KMS-11 (cell line): ENCODE results near the gene RDX.

ENCODE experiments used
- H2AFZ ChIP-seq: fragments of 200-600 bp; sonication (generic); 2 replicates; pipeline ENCODE4 v1.6.1; 2016; ENCODE audit warnings: antibody characterized with exemption, mixed run types, low read depth
- H3K27ac ChIP-seq: fragments of 200-600 bp; sonication (generic); 2 replicates; pipeline ENCODE4 v1.6.1; 2016; ENCODE audit warnings: mild to moderate bottlenecking, mixed run types
- H3K27me3 ChIP-seq: fragments of 200-600 bp; sonication (generic); 2 replicates; pipeline ENCODE4 v1.6.1; 2017; ENCODE audit warnings: mild to moderate bottlenecking, low read depth, mixed run types, moderate library complexity; ENCODE audit not compliant: insufficient read depth
- H3K36me3 ChIP-seq: fragments of 200-600 bp; sonication (generic); 2 replicates; pipeline ENCODE4 v1.6.1; 2017; ENCODE audit warnings: mild to moderate bottlenecking, mixed run types; ENCODE audit not compliant: insufficient read depth
- H3K4me1 ChIP-seq: fragments of 200-600 bp; sonication (generic); 2 replicates; pipeline ENCODE4 v1.6.1; 2016; ENCODE audit warnings: mild to moderate bottlenecking, low read depth, mixed run types; ENCODE audit not compliant: poor library complexity, severe bottlenecking
- H3K4me2 ChIP-seq: fragments of 200-600 bp; sonication (generic); 2 replicates; pipeline ENCODE4 v1.7.0; 2016; ENCODE audit warnings: mild to moderate bottlenecking, mixed run types
- H3K4me3 ChIP-seq: fragments of 200-600 bp; sonication (generic); IDR thresholded peaks from 2 replicates; pipeline ENCODE4 v1.6.1; 2017; ENCODE audit warnings: low read depth, low read length, mixed read lengths; ENCODE audit not compliant: insufficient read depth
- H3K79me2 ChIP-seq: fragments of 200-600 bp; sonication (generic); 2 replicates; pipeline ENCODE4 v1.6.1; 2016; ENCODE audit warnings: low read depth, mixed run types; ENCODE audit not compliant: insufficient read depth
- H3K9ac ChIP-seq: fragments of 200-600 bp; sonication (generic); 2 replicates; pipeline ENCODE4 v1.6.1; 2016; ENCODE audit warnings: mild to moderate bottlenecking, mixed run types
- H4K20me1 ChIP-seq: fragments of 200-600 bp; sonication (generic); 2 replicates; pipeline ENCODE4 v1.6.1; 2016; ENCODE audit warnings: mild to moderate bottlenecking, mixed run types; ENCODE audit not compliant: insufficient read depth
- TF ChIP-seq, protein P1 (sequence below): fragments of 200-600 bp; sonication (generic); conservative IDR thresholded peaks from 2 replicates; pipeline ENCODE4 v1.6.1; 2017; ENCODE audit warnings: low read depth, mild to moderate bottlenecking, antibody characterized with exemption, low read length, moderate library complexity, mixed read lengths

RDX gene

DNA sequence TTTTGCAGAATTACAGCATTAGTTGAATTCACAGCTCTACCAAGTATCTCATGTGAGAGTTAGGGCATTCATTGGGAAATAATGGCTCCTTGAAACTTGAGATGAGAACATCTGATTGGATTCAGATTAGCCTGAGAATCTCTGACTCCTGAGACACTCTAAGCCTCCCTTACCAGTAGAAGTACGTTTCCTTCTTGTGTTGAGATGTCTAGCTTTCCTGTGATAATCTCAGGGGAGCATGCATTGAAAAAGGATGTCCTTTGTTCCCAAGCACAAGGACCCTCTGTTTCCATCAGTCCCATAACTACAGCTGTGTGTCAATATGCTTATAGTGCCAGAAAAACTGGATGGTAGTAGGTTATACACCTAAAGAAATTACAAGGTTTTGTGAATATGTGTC lies 35.2 kb upstream of the RDX start:
- Histone ChIP-seq H3K9ac (no peak overlapping the region), H3K4me2 (no peak overlapping the region), H3K27ac (no peak overlapping the region), H3K36me3 (no peaks in the 10 kb centered on the region), H3K79me2 (no peaks in the 10 kb centered on the region), H3K4me3 (no peak overlapping the region), H3K27me3 (no peaks in the 10 kb centered on the region), H2AFZ (no peak overlapping the region), H4K20me1 (no peaks in the 10 kb centered on the region), H3K4me1 (no peaks in the 10 kb centered on the region)
- TF ChIP-seq, protein P1, sequence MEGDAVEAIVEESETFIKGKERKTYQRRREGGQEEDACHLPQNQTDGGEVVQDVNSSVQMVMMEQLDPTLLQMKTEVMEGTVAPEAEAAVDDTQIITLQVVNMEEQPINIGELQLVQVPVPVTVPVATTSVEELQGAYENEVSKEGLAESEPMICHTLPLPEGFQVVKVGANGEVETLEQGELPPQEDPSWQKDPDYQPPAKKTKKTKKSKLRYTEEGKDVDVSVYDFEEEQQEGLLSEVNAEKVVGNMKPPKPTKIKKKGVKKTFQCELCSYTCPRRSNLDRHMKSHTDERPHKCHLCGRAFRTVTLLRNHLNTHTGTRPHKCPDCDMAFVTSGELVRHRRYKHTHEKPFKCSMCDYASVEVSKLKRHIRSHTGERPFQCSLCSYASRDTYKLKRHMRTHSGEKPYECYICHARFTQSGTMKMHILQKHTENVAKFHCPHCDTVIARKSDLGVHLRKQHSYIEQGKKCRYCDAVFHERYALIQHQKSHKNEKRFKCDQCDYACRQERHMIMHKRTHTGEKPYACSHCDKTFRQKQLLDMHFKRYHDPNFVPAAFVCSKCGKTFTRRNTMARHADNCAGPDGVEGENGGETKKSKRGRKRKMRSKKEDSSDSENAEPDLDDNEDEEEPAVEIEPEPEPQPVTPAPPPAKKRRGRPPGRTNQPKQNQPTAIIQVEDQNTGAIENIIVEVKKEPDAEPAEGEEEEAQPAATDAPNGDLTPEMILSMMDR: no peak

DNA sequence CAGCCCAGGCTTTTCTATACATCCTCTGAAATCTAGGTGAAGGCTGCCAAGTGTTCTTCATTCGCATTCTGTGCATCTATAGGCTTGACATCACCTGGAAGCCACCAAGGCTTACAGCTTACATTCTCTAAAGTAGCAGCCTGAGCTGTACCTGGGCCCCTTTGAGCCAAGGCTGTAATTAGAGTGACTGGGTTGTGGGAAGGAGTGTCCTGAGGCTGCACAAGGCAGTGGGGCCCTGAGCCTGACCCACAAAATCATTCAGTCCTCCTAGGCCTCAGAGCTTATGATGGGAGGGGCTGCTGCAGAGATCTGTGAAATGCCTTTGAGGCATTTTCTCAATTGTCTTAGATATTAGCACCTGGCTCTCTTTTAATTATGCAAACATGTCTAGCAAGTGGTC lies 33.0 kb upstream of the RDX start:
- no peaks in the 10 kb centered on the region for H3K4me1 ChIP-seq
- TF ChIP-seq, protein P1: no peak
- H2AFZ ChIP-seq: no peak overlapping the region
- H3K4me2 ChIP-seq: no peak overlapping the region
- no peaks in the 10 kb centered on the region for H3K79me2 ChIP-seq
- H3K27me3 ChIP-seq: no peaks in the 10 kb centered on the region
- H4K20me1 ChIP-seq: no peaks in the 10 kb centered on the region
- H3K4me3 ChIP-seq: no peak overlapping the region
- H3K27ac ChIP-seq: no peak overlapping the region
- H3K36me3 ChIP-seq: no peaks in the 10 kb centered on the region
- H3K9ac ChIP-seq: no peak overlapping the region

DNA sequence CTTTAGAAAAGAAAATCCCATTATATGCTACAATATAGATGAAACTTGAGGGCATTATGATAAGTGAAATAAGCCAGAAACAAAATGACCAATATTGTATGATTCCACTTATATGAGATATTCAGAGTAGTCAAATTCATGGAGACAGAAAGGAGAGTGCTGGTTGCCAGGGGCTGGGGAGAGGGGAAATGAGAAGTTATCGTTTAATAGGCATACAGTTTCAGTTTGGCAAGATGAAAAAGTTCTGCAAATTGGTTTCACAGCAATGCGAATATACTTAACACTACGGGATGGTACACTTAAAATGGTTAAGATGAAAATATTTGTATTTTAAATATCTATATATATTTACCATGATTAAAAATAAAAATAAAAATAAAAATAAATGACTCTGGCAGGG lies 31.1 kb upstream of the RDX start:
- no peaks in the 10 kb centered on the region for H3K4me1 ChIP-seq
- no peaks in the 10 kb centered on the region for H3K27me3 ChIP-seq
- TF ChIP-seq, protein P1: no peak
- no peak overlapping the region for H3K9ac ChIP-seq
- H4K20me1 ChIP-seq: no peaks in the 10 kb centered on the region
- H3K27ac ChIP-seq: no peak overlapping the region
- H3K4me2 ChIP-seq: no peak overlapping the region
- H3K4me3 ChIP-seq: no peak overlapping the region
- no peaks in the 10 kb centered on the region for H3K79me2 ChIP-seq
- H3K36me3 ChIP-seq: no peaks in the 10 kb centered on the region
- H2AFZ ChIP-seq: no peak overlapping the region

DNA sequence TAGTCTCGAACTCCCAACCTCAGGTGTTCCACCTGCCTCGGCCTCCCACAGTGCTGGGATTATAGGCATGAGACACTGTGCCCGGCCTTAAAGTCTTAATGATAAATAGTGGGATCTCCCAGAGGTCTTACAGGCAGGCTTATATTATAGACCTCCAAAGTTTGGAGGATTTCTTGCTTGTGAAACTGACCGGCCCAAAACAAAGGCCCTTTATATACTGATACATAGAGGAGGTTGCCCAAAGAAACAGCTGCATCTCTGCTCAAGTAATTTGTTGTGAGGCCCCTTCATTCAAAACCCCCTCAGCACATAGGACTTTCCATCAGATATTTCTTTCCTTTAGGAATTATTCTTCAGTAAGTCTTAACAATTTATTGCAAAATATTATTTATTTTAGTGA lies 27.4 kb upstream of the RDX start:
- Histone ChIP-seq H3K36me3 (no peaks in the 10 kb centered on the region), H3K27me3 (no peaks in the 10 kb centered on the region), H3K4me1 (no peaks in the 10 kb centered on the region), H3K9ac (no peak overlapping the region), H4K20me1 (no peaks in the 10 kb centered on the region), H3K79me2 (no peaks in the 10 kb centered on the region), H3K4me2 (no peak overlapping the region), H3K27ac (no peak overlapping the region), H3K4me3 (no peak overlapping the region), H2AFZ (no peak overlapping the region)
- TF ChIP-seq, protein P1: no peak

- no peaks in the 10 kb centered on the region for H3K79me2 ChIP-seq
- H3K27me3 ChIP-seq: no peaks in the 10 kb centered on the region
- no peak overlapping the region for H3K4me3 ChIP-seq
- no peak overlapping the region for H3K27ac ChIP-seq
- no peak overlapping the region for H2AFZ ChIP-seq
- H3K36me3 ChIP-seq: no peaks in the 10 kb centered on the region
- H3K4me1 ChIP-seq: no peaks in the 10 kb centered on the region
- TF ChIP-seq, protein P1: no peak
- H3K9ac ChIP-seq: no peak overlapping the region
- H3K4me2 ChIP-seq: no peak overlapping the region
- H4K20me1 ChIP-seq: no peaks in the 10 kb centered on the region
Measured at GRCh38 chr11:110319501-110319900, 23.1 kb upstream of the RDX start.
